HCT116 (cell line): Measurements from ENCODE around the gene LRRC74A. TPM values are rescaled to one million over a fixed set of nuclear protein-coding genes. Genes with fewer than 3 reads are reported as not detected.

Source experiments
- ATAC-seq: fragments of 200-7000 bp; cut with Tn5 transposase; 2 replicates; pipeline ENCODE4 v1.9.1; 2020; ENCODE audit warnings: mild to moderate bottlenecking, moderate library complexity
- BruUV-seq: library from RNA; stranded (reverse); fragments of 400-500 nt; replicated peaks from 2 replicates; lab custom pipeline; 2021; lab: Mats Ljungman, UMichigan
- CTCF ChIA-PET: fragments of 300-600 bp; sonication (Branson Sonifier 250); formaldehyde crosslinking; loops from one replicate; lab custom pipeline; 2021; ENCODE audit warnings: antibody characterized with exemption; lab: Charles Lee
- POLR2A ChIA-PET: fragments of 300-600, 350-600 bp; sonication (Branson Sonifier 250); formaldehyde crosslinking; loops from one replicate; lab custom pipeline; 2021; ENCODE audit warnings: antibody characterized with exemption; lab: Charles Lee
- RAD21 ChIA-PET, 2 experiments: fragments of 300-600 bp; sonication (Branson Sonifier 250); formaldehyde crosslinking; loops; one replicate each; lab custom pipeline; 2023; ENCODE audit warnings: low total read pairs in 2 of 2; ENCODE audit not compliant: uncharacterized antibody in 2 of 2, unreplicated experiment in 2 of 2, low non-redundant PET in 1 of 2; lab: Charles Lee
- DNase-seq: peaks from one replicate; pipeline ENCODE4 v3.0.0-alpha.2; 2010; ENCODE audit warnings: low read depth, low spot score
- H2AFZ ChIP-seq: fragments of 200-600 bp; shearing (Covaris generic), sonication (generic); 2 replicates; pipeline ENCODE4 v1.6.1; 2017; ENCODE audit warnings: low read depth, mixed run types, mixed read lengths, antibody characterized with exemption, low read length; ENCODE audit not compliant: poor library complexity, severe bottlenecking
- H3K27ac ChIP-seq: 2 replicates; pipeline ENCODE4 v1.5.1; 2012; ENCODE audit warnings: low read depth, low read length
- H3K27me3 ChIP-seq: fragments of 200-600 bp; sonication (generic); 2 replicates; pipeline ENCODE4 v1.6.1; 2016; ENCODE audit warnings: mixed run types, low read length, mixed read lengths; ENCODE audit not compliant: insufficient read depth
- H3K36me3 ChIP-seq, 2 experiments: fragments of 200-500 bp in 1 of 2; fragments of 200-600 bp in 1 of 2; sonication (Bioruptor generic) in 1 of 2; sonication (generic) in 1 of 2; 2 replicates each; pipeline versions ENCODE4 v1.5.1 to v1.6.1; 2014 to 2016; ENCODE audit warnings: low read length in 2 of 2, inconsistent platforms in 1 of 2, mixed read lengths in 1 of 2, mixed run types in 1 of 2; ENCODE audit not compliant: insufficient read depth in 2 of 2, control insufficient read depth in 1 of 2
- H3K4me1 ChIP-seq, 2 experiments: fragments of 200-600 bp in 1 of 2; sonication (generic) in 1 of 2; 2 replicates each; pipeline versions ENCODE4 v1.5.1 to v1.6.1; 2012 to 2017; ENCODE audit warnings: low read length in 2 of 2, inconsistent platforms in 1 of 2, mild to moderate bottlenecking in 1 of 2, mixed read lengths in 1 of 2, mixed run types in 1 of 2, moderate library complexity in 1 of 2; ENCODE audit not compliant: insufficient read depth in 2 of 2, control insufficient read depth in 1 of 2
- H3K4me2 ChIP-seq: fragments of 200-600 bp; sonication (generic); 2 replicates; pipeline ENCODE4 v1.6.1; 2017; ENCODE audit warnings: mixed run types, low read length, mixed read lengths
- H3K4me3 ChIP-seq, 2 experiments: fragments of 200-600 bp in 1 of 2; sonication (generic) in 1 of 2; replicated peaks in 1 of 2; 2 replicates each; pipeline ENCODE4 v1.5.1; 2011 to 2016; ENCODE audit warnings: low read length in 2 of 2, control low read depth in 1 of 2, low read depth in 1 of 2, mild to moderate bottlenecking in 1 of 2, mixed read lengths in 1 of 2, mixed run types in 1 of 2
- H3K79me2 ChIP-seq: fragments of 200-600 bp; sonication (generic); 2 replicates; pipeline ENCODE4 v1.6.1; 2017; ENCODE audit warnings: mild to moderate bottlenecking, mixed run types, low read length, moderate library complexity, mixed read lengths; ENCODE audit not compliant: insufficient read depth
- H3K9ac ChIP-seq: fragments of 200-600 bp; sonication (generic); 2 replicates; pipeline ENCODE4 v1.6.1; 2016; ENCODE audit warnings: low read length, mixed read lengths
- H3K9me2 ChIP-seq: fragments of 200-600 bp; sonication (generic), shearing (Covaris generic); 2 replicates; pipeline ENCODE4 v1.6.1; 2017; ENCODE audit warnings: mixed run types, mild to moderate bottlenecking, moderate library complexity; ENCODE audit not compliant: insufficient read depth
- H3K9me3 ChIP-seq, 2 experiments: fragments of 200-500 bp in 1 of 2; fragments of 200-600 bp in 1 of 2; sonication (Bioruptor generic) in 1 of 2; sonication (generic) in 1 of 2; 2 replicates each; pipeline ENCODE4 v1.6.1; 2014 to 2017; ENCODE audit warnings: low read length in 2 of 2, mixed read lengths in 2 of 2, inconsistent platforms in 1 of 2, low read depth in 1 of 2, mild to moderate bottlenecking in 1 of 2, mixed run types in 1 of 2, moderate library complexity in 1 of 2; ENCODE audit not compliant: control insufficient read depth in 1 of 2, insufficient read depth in 1 of 2
- H4K20me1 ChIP-seq: fragments of 200-600 bp; sonication (generic), shearing (Covaris generic); 2 replicates; pipeline ENCODE4 v1.6.1; 2017; ENCODE audit warnings: mixed run types, mild to moderate bottlenecking, moderate library complexity; ENCODE audit not compliant: insufficient read depth
- ATF3 ChIP-seq: IDR thresholded peaks from 2 replicates; pipeline ENCODE4 v1.6.1; 2012
- ELF1 ChIP-seq: IDR thresholded peaks from 2 replicates; pipeline ENCODE4 v1.6.1; 2012; ENCODE audit warnings: low read depth, borderline replicate concordance
- MAX ChIP-seq: IDR thresholded peaks from 2 replicates; pipeline ENCODE4 v1.6.1; 2012
- SRF ChIP-seq: IDR thresholded peaks from 2 replicates; pipeline ENCODE4 v1.6.1; 2012; ENCODE audit warnings: low read depth
- intact Hi-C: fragments of 100-400 bp; cut with micrococcal nuclease; formaldehyde crosslinking; loops from 2 replicates; pipeline ENCODE4 v1.10.0; 2022
- total RNA-seq: library from RNA; stranded (reverse); gene quantifications from one replicate; pipeline ENCODE4 v1.2.1, GENCODE V29; 2021; ENCODE audit not compliant: unreplicated experiment

LRRC74A gene
- total RNA-seq, 1 experiment from 2014 or later = not detected

GRCh38 chr14:76900682-76901081 is 74.5 kb downstream of the LRRC74A start:
- ChIA-PET CTCF (interaction anchor here (0.9 to 2.4 kb wide), 2 partner anchors 12 to 153 kb away, joined by 3 to 11 read pairs; no protein-coding TSS in a partner anchor), RAD21 (no interaction called here), POLR2A (interaction anchor here (1.6 to 2.1 kb wide), 2 partner anchors 18 to 124 kb away, joined by 4 to 8 read pairs; no protein-coding TSS in a partner anchor)
- Histone ChIP-seq H3K4me2 (no peak overlapping the region), H3K9ac (no peak overlapping the region), H3K27ac (no peak overlapping the region), H3K9me2 (no peaks in the 10 kb centered on the region), H3K4me1 (peaks cover 42 to 46% of the 10 kb centered on the region in 2 experiments), H3K4me3 (no peak overlapping the region), H2AFZ (no peak overlapping the region), H3K9me3 (no peaks in the 10 kb centered on the region; a peak in 1 of 4 replicates), H4K20me1 (no peaks in the 10 kb centered on the region), H3K27me3 (no peaks in the 10 kb centered on the region), H3K36me3 (no peaks in the 10 kb centered on the region)
- no TSS peak for BruUV-seq
- intact Hi-C loops = no loop called here
- no peak for ATAC-seq
- DNase-seq = no peak
- TF ChIP-seq ATF3 (no peak), ELF1 (no peak), MAX (no peak)
- TF ChIP-seq, all 23 proteins: peak for 0
- H3K79me2 ChIP-seq = no peaks in the 10 kb centered on the region

- DNase-seq (no peak), ATAC-seq (no peak)
- Histone ChIP-seq H2AFZ (no peak overlapping the region), H3K36me3 (no peaks in the 10 kb centered on the region), H3K4me3 (no peak overlapping the region), H3K9ac (no peak overlapping the region), H3K9me2 (no peaks in the 10 kb centered on the region), H3K4me1 (peaks cover 49 to 52% of the 10 kb centered on the region in 2 experiments), H4K20me1 (no peaks in the 10 kb centered on the region), H3K9me3 (no peaks in the 10 kb centered on the region; a peak in 1 of 4 replicates), H3K27me3 (no peaks in the 10 kb centered on the region), H3K27ac (no peak overlapping the region), H3K79me2 (no peaks in the 10 kb centered on the region), H3K4me2 (no peak overlapping the region)
- ChIA-PET CTCF (interaction anchor here (0.9 to 2.4 kb wide), 2 partner anchors 11 to 152 kb away, joined by 3 to 11 read pairs; no protein-coding TSS in a partner anchor), POLR2A (interaction anchor here (2.1 kb wide), 1 partner anchor 17 kb away, joined by 8 read pairs; no protein-coding TSS in a partner anchor), RAD21 (no interaction called here)
- no peak for TF ChIP-seq ELF1
- TF ChIP-seq SRF = no peak
- BruUV-seq = no TSS peak
- intact Hi-C loops = no loop called here
Measured at GRCh38 chr14:76901171-76902055, 75.2 kb downstream of the LRRC74A start.
